Body of pancreas (tissue), 4 donors: Measurements from ENCODE around the gene DPPA5. TPM values are rescaled to one million over a fixed set of nuclear protein-coding genes. Genes with fewer than 3 reads are reported as not detected.

Experiments
- ATAC-seq: fragments of 150-250 bp; one replicate; pipeline ENCODE4 v1.9.1; 2016
- DNase-seq, 4 donors: peaks; one replicate each; pipeline ENCODE4 v3.0.0-alpha.2; 2019
- H3K27ac ChIP-seq, 4 donors: fragments of 200-600 bp; sonication (generic); 1 replicate in 3 of 4; 2 replicates in 1 of 4; pipeline versions ENCODE4 v1.5.1 to v1.6.1; 2016 to 2019; ENCODE audit warnings: mild to moderate bottlenecking in 1 of 4, mixed read lengths in 1 of 4, moderate library complexity in 1 of 4
- H3K27me3 ChIP-seq, 2 donors: fragments of 200-600 bp; sonication (generic); one replicate each; pipeline ENCODE4 v1.6.0; 2016; ENCODE audit warnings: mild to moderate bottlenecking in 1 of 2
- H3K36me3 ChIP-seq, 2 donors: fragments of 200-600 bp; sonication (generic); replicated peaks in 1 of 2; 2 replicates each; pipeline ENCODE4 v1.5.1; 2016; ENCODE audit warnings: low read depth in 2 of 2; ENCODE audit not compliant: insufficient read depth in 1 of 2
- H3K4me1 ChIP-seq: fragments of 200-600 bp; sonication (generic); one replicate; pipeline ENCODE4 v1.6.0; 2016
- H3K4me3 ChIP-seq, 2 donors: fragments of 200-600 bp; sonication (generic); 1 replicate in 1 of 2; 2 replicates in 1 of 2; pipeline ENCODE4 v1.5.1; 2016 to 2019
- H3K9me3 ChIP-seq, 3 donors: fragments of 200-600 bp; sonication (generic); 1 replicate in 2 of 3; 2 replicates in 1 of 3; pipeline ENCODE4 v1.5.1; 2016
- CTCF ChIP-seq, 7 experiments: fragments of 450-650 bp in 4 of 7; fragments of 200-600 bp in 3 of 7; sonication (generic) in 3 of 7; IDR thresholded peaks; one replicate each; pipeline ENCODE4 v1.5.1; 2016 to 2019; ENCODE audit warnings: antibody characterized with exemption in 7 of 7
- POLR2A ChIP-seq, 3 donors: fragments of 450-650 bp; IDR thresholded peaks; one replicate each; pipeline ENCODE4 v1.6.1; 2016; ENCODE audit warnings: antibody characterized with exemption in 3 of 3, mild to moderate bottlenecking in 2 of 3
- WGBS, 2 donors: methylation state at CpG; one replicate each; pipeline ENCODE4 v1.1.5; 2017; 5-methylcytosine and 5-hydroxymethylcytosine counted together
- intact Hi-C: fragments of 100-400 bp; cut with DNase I; formaldehyde crosslinking; loops from one replicate; pipeline ENCODE4 v1.15.1; 2023
- total RNA-seq, 2 donors: library from RNA; depleted of rRNA; stranded (reverse); fragments of >200 nt; gene quantifications; one replicate each; pipeline ENCODE4 v1.1.0, GENCODE V29; 2016

Gene DPPA5
- total RNA-seq, 2 donors from 2014 or later = not detected

DNA sequence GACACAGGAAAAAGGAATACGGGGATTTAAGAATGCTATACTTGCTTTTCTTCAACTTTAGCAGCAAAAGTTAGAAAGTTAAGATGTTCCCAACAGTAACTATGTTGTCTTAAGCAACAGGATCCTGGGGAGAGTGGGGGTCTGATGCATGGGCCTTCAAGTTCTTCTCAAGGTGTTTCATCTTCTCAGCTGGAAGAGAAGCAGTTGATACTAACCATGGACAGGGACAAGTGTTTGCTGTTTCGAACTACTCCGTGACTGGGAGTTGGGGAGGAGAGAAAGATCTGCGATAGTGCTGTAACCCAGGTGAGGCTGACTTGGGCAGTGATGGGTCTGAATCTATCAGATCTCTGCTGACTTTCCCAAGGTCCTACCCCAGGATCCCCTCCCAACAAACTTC is 14.6 kb upstream of the DPPA5 start:
- Histone ChIP-seq H3K27me3 (no peaks in the 10 kb centered on the region), H3K9me3 (peaks cover 0 to 6% (median 0%) of the 10 kb centered on the region in 3 donors), H3K4me3 (no peak overlapping the region), H3K27ac (no peak overlapping the region), H3K4me1 (no peaks in the 10 kb centered on the region), H3K36me3 (no peaks in the 10 kb centered on the region)
- DNase-seq (no peak), ATAC-seq (no peak)
- WGBS, 2 donors = 77 to 85% methylated on average over 4 of the region's 4 CpGs
- intact Hi-C loops = no loop called here
- TF ChIP-seq CTCF (IDR thresholded peaks at IDR 0.05) = no peak
- TF ChIP-seq POLR2A (IDR thresholded peaks at IDR 0.05) = no peak

DNA sequence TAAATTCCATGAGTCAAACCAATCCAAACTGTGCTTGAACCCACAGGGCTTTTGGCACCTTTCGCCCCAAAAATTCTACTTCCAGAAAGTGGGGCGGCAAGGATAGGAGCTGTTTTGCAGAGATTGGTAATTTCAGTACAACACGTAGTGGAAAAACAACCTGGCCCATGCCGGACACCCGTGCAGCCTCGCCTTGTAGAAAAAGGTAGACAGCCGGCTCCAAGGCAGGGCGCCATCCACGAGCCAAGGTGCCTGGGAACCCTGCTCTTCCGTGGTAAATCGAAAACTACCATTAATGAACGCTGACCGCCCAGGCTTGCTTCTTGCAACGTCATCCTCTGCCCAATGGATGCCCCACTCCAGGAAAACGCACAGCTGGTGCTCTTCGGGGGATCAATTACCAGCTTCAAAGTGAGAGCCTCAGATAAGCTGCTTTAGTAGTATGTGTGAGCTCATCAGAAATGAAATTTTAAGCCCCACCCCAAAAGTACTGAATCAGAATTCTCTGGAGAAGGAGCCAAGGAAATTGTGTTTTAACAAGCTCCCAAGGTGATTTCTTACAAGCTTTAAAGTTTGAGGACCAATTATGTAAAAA is 13.8 kb upstream of the DPPA5 start:
- no peaks in the 10 kb centered on the region for H3K36me3 ChIP-seq
- H3K27me3 ChIP-seq = no peaks in the 10 kb centered on the region
- no peak overlapping the region for H3K27ac ChIP-seq
- no peak overlapping the region for H3K4me3 ChIP-seq
- H3K9me3 ChIP-seq = peaks cover 0 to 6% (median 0%) of the 10 kb centered on the region in 3 donors
- TF ChIP-seq POLR2A (IDR thresholded peaks at IDR 0.05) = no peak
- TF ChIP-seq CTCF (IDR thresholded peaks at IDR 0.05) = no peak
- ATAC-seq (no peak), DNase-seq (no peak)
- intact Hi-C loops = no loop called here
- H3K4me1 ChIP-seq = no peaks in the 10 kb centered on the region
- WGBS, 2 donors = 57 to 59% methylated on average over 16 of the region's 16 CpGs

DNA sequence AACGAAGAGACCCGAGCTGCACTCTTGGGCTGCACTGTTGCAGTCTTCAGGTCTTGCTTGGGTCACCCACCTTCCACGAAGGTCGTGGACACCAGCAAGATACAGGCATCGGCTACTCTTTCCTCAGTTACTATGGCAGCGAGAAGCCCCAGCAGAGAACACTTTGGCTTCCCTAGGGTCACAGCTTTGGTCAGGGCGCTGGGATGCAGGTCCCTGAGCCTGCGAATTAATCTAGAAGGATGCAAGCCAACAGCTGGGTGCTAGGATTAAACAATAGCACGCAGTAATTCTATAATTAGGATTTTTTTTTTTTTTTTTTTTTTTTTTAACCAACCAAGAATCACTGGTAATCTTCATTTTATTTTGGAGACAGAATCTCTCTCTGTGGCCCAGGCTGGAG is 10.5 kb upstream of the DPPA5 start:
- Histone ChIP-seq H3K9me3 (no peaks in the 10 kb centered on the region), H3K27me3 (no peaks in the 10 kb centered on the region), H3K36me3 (no peaks in the 10 kb centered on the region), H3K4me1 (no peaks in the 10 kb centered on the region), H3K4me3 (no peak overlapping the region), H3K27ac (no peak overlapping the region)
- intact Hi-C loops = no loop called here
- ATAC-seq (no peak), DNase-seq (no peak)
- 80 to 83% methylated on average over 5 to 9 of the region's 9 CpGs for WGBS, 2 donors
- no peak for TF ChIP-seq CTCF (IDR thresholded peaks at IDR 0.05)
- TF ChIP-seq POLR2A (IDR thresholded peaks at IDR 0.05) = no peak

- intact Hi-C loops = no loop called here
Measured at GRCh38 chr6:73364121-73364520, 10.0 kb upstream of the DPPA5 start.

More at GRCh38 chr6:73364121-73364520, 10.0 kb upstream of the DPPA5 start:
- DNase-seq (no peak), ATAC-seq (no peak)
- Histone ChIP-seq H3K27ac (no peak overlapping the region), H3K27me3 (no peaks in the 10 kb centered on the region), H3K36me3 (no peaks in the 10 kb centered on the region), H3K4me1 (no peaks in the 10 kb centered on the region), H3K9me3 (no peaks in the 10 kb centered on the region), H3K4me3 (no peak overlapping the region)
- 75 to 81% methylated on average over 9 to 14 of the region's 14 CpGs for WGBS, 2 donors
- TF ChIP-seq POLR2A (IDR thresholded peaks at IDR 0.05) = no peak
- no peak for TF ChIP-seq CTCF (IDR thresholded peaks at IDR 0.05)
